ENCODE data around the gene MTF1.

The MTF1 gene

DNA sequence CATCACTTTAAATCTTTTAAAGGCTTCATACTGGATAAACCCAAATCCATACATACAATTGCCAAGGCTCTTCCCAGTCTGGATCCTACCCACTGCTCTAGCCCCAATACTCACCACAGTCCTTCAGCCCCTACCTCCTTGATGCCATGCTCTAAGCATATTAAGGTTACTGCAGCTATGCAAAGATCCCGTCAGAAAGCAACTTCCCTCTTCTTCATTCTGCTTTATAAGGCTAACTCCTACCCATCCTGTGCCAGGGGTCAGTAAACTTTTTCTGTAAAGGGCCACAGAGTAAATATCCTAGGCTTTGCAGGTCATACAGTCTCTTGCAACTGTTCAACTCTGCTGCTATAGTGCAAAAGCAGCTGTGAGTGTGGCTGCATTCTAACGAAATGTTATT lies 34.3 kb upstream of the MTF1 start:
- TF ChIP-seq ZFX (IDR thresholded peaks at IDR 0.05) = no peak
- TF ChIP-seq, protein P1, sequence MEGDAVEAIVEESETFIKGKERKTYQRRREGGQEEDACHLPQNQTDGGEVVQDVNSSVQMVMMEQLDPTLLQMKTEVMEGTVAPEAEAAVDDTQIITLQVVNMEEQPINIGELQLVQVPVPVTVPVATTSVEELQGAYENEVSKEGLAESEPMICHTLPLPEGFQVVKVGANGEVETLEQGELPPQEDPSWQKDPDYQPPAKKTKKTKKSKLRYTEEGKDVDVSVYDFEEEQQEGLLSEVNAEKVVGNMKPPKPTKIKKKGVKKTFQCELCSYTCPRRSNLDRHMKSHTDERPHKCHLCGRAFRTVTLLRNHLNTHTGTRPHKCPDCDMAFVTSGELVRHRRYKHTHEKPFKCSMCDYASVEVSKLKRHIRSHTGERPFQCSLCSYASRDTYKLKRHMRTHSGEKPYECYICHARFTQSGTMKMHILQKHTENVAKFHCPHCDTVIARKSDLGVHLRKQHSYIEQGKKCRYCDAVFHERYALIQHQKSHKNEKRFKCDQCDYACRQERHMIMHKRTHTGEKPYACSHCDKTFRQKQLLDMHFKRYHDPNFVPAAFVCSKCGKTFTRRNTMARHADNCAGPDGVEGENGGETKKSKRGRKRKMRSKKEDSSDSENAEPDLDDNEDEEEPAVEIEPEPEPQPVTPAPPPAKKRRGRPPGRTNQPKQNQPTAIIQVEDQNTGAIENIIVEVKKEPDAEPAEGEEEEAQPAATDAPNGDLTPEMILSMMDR (conservative IDR thresholded peaks at IDR 0.05) = no peak
- H3K27ac ChIP-seq = no peak overlapping the region

DNA sequence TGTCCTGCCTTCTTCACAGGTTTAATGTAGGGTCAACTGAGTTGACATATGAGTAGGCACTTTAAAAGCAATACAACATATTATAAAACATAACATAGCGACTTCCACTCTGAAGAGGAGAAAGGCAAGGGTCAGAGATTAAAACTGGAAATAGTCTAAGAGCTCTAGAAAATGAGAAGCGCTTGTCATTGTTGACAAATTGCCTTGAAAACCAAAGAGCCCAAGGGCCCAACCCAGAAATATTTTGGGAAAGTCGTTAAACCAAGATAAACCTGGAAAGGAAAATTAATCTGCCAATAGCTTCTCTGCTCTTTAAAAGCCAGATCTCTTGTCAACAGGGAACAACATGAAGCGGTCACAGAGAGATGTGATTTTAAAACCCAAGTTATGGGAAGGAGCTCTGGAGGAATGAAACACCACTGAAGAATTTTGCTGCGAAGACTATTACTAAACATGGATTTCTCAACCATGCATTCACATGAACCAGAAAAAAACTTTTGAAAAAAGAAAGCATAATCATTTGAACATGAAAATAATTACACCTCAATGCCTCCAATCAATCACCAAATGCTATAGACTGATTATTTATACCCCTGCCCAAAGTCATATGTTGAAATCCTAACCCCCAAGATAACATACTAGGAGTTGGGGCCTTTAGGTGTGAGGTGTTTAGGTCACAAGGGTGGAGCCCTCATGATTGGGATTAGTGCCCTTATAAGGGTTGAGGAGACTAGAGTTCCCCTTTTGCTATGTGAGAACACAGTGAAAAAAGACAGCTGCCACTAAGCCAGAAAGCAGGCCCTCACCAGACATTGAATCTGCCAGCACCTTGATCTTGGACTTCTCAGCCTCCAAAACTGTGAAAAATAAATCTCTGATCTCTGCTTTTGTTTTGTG lies 33.0 kb upstream of the MTF1 start:
- H3K27ac ChIP-seq = no peak overlapping the region
- no peak for TF ChIP-seq ZFX (IDR thresholded peaks at IDR 0.05)
- TF ChIP-seq, protein P1 (conservative IDR thresholded peaks at IDR 0.05) = no peak

DNA sequence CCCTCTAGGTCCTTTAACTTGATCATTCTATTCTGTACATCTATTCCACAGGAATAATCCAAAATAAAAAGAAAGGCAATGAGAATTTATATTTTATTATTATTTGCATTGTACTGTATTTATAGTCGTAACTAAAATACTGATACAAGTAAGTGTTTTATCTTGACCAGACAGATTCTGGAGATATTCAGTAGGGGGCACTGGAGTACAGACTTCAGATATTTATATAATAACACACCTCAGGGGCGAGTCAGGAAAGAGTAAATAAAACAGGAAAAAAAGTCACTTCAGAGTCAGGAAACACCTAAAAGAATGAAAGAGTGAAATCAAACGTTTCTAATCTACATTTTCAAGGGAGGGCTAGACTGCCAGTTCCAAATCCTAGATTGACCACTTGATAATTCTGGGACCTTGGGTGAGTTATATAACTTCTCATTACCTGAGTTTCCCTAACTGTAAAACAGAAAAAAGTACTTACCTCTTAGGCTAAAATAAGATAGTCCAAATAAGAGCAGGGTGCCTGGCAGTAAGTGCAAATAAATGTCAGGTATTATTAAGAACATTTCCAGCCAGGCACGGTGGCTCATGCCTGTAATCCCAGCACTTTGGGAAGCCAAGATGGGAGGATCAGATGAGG lies 31.1 kb upstream of the MTF1 start:
- TF ChIP-seq, protein P1 (conservative IDR thresholded peaks at IDR 0.05) = peak; percentile 76
- TF ChIP-seq ZFX (IDR thresholded peaks at IDR 0.05) = no peak

DNA sequence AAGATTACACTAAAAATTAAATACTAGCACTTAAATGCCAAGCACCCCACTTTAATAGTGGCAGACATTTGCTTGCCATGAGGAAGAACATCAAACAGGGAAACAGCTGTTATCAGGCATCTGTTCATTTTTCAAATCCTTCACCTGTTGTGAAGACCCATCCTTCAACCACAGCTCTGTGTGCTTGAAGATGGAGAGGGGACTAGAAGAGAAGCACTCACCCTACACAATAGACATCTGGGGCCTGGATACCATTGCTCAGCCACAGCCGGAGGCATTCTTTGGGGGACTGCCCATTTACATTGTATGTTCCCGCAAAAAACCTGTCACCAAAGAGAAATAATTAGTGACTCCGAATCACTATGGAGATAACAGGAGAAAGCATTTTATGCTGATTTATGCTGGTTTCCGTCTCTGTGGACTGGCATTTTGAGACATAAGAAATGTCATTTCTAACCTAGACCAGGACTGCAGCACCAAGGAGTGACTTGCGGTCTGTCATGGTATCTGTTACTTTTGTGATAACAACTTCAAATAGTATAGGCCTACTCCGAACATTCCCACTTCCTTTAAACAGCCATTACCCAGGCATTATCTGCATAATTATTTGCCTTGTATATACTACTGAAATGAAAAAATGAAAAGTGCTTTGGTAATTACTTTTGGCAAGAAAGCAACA lies 28.8 kb upstream of the MTF1 start:
- no peak overlapping the region for H3K27ac ChIP-seq
- no peak for TF ChIP-seq ZFX (IDR thresholded peaks at IDR 0.05)
- TF ChIP-seq, protein P1 (conservative IDR thresholded peaks at IDR 0.05) = no peak

More for the DNA sequence above, 31.1 kb upstream of the MTF1 start:
- H3K27ac ChIP-seq = no peak overlapping the region

DNA sequence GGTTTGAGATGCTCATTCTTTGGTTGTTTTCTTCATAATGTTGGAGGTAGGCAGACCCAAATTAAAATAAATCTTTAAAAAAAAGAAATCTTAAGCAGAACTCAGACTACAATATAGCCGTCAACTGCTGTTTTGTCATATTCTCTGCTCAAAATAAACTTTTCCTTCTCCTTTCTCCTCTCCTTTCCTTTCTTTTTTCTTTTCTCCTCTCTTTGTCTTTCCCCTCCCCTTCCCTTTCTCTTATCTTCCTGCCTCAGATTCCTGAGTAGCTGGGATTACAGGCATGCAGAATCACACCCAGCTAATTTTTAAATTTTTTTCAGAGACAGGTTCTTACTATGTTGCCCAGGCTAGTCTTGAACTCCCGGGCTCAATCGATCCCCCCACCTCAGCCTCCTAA lies 24.8 kb upstream of the MTF1 start:
- H3K27ac ChIP-seq = no peak overlapping the region
- TF ChIP-seq, protein P1 (conservative IDR thresholded peaks at IDR 0.05) = no peak
- TF ChIP-seq ZFX (IDR thresholded peaks at IDR 0.05) = no peak

DNA sequence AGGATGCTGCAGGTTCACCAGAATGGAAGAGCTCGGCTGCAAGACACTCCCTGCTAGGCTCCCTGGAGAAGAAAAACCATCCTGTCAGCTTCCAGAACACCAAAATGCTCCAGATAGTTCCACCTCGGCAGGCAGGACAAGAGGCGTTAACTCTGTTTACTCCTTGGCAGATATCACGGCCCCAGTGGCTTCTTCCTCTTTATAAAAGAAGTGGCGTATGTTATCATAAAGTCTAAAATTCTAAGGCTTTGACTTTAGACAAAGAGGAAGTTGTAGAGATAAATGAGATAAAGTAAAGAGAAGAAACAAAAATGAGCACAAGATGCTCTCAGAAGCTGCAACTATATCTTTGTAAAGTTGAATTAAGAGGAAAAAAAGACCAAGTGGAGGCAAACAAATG lies 24.3 kb upstream of the MTF1 start:
- H3K27ac ChIP-seq = no peak overlapping the region
- TF ChIP-seq, protein P1 (conservative IDR thresholded peaks at IDR 0.05) = no peak
- TF ChIP-seq ZFX (IDR thresholded peaks at IDR 0.05) = no peak

DNA sequence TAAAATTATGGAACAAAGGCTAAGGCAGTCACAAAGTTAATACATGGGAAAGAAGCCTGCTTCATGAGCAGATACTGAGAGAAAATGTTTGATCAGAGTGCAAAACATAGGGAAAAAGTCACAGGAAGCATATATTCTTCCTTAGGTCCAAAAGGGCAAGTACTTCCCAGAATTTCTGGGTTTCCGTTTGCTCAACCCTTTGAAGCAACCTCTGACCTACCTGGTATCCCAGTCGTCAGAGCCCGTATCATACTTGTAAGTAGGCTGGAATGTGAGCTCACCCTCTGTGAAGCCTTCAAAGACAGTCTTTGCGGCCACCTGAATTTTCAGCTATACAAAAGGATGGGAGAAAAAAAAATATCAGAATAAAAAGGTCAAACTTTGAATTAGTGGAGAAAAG lies 20.5 kb upstream of the MTF1 start:
- H3K27ac ChIP-seq = no peak overlapping the region
- no peak for TF ChIP-seq ZFX (IDR thresholded peaks at IDR 0.05)
- TF ChIP-seq, protein P1 (conservative IDR thresholded peaks at IDR 0.05) = no peak

Data from C4-2B (cell line).